G401 (cell line): ENCODE results near the gene PRND. TPM values are rescaled to one million over a fixed set of nuclear protein-coding genes. Genes with fewer than 3 reads are reported as not detected.

Experiments used
- DNase-seq: peaks from one replicate; pipeline ENCODE4 v3.0.0-alpha.2; 2015; ENCODE audit warnings: low spot score
- in situ Hi-C: cut with HindIII; loops from 2 replicates; pipeline ENCODE4 v1.10.0; 2016; ENCODE audit warnings: low sequenced_read_pairs, mixed read lengths
- total RNA-seq: library from RNA; depleted of rRNA; stranded (reverse); fragments of >200 nt; shearing (Covaris generic); gene quantifications from 2 replicates; pipeline ENCODE4 v1.2.3, GENCODE V29; 2014; rRNA removed

The PRND gene, protein sequence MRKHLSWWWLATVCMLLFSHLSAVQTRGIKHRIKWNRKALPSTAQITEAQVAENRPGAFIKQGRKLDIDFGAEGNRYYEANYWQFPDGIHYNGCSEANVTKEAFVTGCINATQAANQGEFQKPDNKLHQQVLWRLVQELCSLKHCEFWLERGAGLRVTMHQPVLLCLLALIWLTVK
- total RNA-seq = not detected in 2 replicates

DNA sequence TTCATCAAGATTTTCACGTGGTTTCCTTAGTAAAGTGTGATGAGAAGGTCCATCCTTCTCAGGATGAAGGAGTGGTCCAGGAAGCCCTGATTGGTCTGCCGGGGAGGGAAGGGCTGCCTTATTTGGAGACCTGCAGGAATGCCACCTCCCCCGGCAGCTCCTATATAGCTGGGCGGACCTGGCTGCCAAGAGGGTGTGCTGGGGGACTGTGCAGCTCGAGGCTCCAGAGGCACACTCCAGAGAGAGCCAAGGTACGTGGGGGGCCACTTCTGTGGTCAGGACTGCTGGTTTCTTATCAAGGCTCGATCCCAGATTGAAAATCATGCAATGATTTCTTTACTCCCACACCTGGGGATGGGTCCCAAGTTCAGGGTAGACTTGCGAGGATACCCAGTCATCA lies at the start of gene PRND:
TSS of gene PRND (plus strand) at position 191 of the 400 bp plus-strand sequence. CDS start 2,643 bp downstream, outside the sequence.
- in situ Hi-C loops = no loop called here
- no peak for DNase-seq

DNA sequence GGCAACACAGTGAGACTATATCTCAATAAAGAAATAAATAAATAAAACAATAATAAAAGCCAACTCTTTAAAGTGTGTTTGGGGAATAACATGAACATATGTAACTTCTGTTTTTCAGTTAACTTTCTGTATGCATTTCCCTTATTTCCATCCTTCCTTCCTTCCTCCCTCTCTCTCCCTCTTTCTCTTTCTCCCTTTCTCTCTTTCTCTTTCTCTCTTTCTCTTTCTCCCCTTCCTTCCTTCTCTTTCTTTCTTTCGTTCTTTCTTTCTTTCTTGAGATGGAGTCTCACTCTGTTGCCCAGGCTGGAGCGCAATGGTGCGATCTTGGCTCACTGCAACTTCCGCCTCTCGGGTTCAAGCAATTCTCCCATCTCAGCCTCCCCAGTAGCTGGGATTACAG lies 48.8 kb upstream of the PRND start:
- in situ Hi-C loops = no loop called here
- DNase-seq = no peak

DNA sequence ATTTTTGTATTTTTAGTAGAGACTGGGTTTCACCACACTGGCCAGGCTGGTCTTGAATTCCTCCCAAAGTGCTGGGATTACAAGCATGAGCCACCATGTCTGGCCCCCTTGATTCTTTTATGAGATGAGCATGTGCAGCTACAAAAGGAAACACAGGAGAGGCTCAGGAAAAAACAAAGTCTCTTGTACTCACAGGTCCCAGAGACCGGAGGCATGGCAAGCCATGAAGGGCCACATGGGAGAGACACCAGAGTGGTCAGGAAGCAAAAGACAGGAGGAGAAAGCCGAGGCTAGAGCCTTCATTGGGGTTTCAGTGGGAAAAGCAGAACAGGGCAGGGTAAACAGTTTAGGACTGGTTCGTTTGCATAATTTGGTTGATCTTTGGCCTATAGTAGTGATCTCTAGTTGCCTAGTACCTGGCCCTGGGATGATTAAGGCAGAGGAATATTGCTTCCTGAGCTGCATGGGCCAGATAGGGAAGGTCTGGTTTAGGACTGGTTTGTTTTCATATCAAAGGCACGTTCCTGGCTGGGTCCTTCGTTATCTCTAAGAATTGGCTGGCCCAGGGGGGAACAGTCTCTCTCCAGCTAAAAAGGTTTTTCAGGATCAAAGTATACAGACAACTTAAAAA lies 48.2 kb upstream of the PRND start:
- in situ Hi-C loops = no loop called here
- DNase-seq = no peak

DNA sequence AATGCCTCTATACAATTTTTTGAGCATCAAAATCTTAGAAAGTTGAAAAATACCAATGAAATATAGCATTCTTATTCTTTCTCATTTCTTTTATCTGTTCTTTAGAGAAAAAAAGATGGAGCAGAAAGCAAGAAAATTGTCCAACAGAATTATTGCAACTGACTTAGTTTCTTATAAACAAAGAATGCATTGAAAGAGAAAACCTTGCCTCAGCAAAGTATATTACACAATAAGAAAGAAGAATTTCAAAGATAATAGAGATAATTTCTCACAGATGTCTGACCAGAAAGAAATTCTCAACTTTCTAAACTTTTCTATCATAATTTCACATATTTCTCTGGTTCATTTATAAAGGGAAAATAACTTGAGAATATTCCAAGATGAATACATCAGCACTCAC lies 47.0 kb upstream of the PRND start:
- DNase-seq = no peak
- in situ Hi-C loops = no loop called here

DNA sequence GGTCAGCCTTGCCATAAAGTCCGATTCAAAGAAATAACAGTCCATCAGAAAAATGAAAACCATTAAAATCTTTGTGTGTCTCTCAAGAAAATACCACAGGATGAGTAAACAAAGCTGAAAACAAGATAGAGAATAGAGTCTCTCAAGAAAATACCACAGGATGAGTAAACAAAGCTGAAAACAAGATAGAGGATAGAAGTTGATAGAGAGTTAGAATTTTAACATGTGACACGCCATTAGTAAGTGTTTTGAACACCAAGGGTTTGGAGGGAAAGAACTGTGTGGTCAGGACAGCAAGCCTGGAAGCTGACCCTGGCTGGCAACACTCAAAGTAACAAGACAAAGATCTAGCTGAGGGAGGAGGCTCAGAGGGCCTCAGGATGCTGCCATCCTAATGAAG lies 43.9 kb upstream of the PRND start:
- in situ Hi-C loops = no loop called here

DNA sequence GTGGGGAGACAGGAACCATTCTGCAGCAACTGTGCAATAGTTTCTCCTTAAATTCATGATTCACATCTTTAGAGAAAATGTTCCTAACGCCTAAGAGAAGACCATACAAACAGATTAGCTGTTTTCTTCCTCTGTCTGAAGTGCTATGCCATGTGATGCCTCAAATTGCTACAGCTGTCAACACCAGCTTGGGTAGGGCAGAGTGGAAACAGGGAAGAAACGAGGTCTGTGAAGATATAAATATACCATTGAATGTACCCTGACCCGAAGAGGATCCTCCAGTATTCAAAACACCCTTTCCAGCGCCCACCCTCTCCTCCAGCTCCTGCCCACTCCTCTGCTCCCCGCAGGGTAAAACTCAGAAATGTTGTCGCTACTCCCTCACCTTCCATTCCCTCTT lies 40.3 kb upstream of the PRND start:
- in situ Hi-C loops = no loop called here
- DNase-seq = no peak

More for the DNA sequence above, 43.9 kb upstream of the PRND start:
- no peak for DNase-seq

DNA sequence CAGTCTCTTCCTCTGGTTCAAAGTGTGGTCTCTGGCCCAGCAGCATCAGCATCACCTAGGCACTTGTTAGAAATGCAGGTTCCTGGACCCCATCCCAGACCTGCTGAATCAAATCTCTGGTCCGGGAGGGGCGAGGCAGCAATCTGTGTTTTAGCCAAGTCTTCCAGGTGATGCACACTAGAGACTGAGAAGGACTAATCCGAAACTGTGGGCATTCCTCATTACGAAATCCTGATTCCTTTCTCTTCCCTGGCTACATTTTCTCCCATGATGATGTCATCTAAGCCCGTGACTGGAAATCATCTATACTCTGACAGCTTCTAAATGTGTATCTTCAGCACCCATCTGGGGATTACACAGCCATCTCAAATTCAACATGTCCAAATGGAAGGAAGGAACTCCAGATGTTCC lies 39.7 kb upstream of the PRND start:
- peak; percentile 85 for DNase-seq
- in situ Hi-C loops = no loop called here

DNA sequence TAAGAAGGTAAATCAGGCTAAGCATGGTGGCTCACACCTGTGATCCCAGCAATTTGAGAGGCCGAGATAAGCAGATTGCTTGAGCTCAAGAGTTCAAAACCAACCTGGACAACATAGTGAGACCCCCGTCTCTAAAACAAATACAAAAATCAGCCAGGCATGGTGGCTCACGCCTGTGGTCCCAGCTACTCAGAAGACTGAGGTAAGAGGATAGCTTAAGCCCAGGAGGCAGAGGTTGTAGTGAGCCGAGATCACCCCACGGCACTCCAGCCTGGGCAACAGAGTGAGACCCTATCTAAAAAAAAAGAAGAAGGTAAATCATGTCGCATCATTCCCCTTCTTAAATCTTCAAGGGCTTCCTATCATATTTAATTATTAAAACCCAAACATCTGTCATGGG lies 39.0 kb upstream of the PRND start:
- in situ Hi-C loops = no loop called here
- no peak for DNase-seq

DNA sequence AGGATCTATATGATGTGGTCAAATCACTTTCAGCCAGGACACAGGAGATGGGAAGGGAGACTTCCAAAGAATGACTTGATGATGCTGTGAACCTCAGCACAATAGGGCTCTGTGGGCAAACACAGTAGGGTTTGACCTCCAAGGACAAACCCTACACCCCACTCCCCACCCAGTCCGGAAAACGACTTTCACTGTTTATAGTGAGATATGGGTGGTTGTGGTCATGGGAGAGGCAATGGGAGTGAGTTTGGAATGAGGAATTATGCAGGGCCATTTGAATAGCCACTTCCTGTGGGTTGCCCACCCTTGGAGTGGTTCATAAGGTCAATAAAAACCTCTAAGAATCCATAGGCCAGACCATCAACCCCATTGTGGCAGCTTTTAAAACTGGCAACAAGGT lies 38.4 kb upstream of the PRND start:
- no peak for DNase-seq
- in situ Hi-C loops = no loop called here

DNA sequence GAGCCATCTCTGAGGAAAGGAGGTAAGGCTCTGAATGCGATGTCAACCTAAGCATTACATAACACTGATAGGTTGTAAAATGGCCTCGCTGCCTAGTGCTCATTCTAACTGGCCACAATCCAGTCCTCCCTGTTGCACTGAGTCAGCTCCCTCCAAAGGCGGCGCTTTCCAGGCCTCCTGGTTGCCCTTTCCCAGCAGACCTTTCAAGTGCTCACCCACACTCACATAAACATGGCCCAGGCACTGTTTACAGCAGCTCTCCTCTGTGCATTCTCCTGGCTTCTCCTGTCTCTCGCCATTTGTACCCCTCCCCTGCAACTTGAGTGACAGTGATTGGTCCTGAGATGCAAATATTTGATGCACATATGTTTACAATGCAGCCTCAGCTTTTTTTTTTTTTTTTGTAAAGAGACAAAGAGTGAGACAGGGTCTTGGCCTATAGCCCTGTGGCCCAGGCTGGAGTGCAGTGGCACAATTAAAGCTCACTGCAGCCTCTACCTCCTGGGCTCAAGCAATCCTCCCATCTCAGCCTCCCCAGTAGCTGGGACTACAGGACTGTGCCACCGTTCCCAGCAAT lies 36.8 kb upstream of the PRND start:
- DNase-seq = peak; percentile 66
- in situ Hi-C loops = no loop called here

DNA sequence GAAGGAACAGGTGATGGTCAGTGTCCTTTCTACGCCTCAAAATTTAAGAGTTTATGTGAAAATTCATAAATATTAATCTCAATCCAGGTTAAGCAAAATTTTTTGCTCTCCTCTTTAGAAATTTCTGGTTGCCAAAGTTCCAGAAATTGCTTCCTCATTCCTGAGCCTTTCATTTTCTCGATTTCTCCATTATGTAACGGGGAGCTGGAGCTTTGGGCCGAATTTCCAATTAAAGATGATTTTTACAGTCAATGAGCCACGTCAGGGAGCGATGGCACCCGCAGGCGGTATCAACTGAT lies 35.8 kb upstream of the PRND start:
- in situ Hi-C loops = no loop called here
- no peak for DNase-seq

DNA sequence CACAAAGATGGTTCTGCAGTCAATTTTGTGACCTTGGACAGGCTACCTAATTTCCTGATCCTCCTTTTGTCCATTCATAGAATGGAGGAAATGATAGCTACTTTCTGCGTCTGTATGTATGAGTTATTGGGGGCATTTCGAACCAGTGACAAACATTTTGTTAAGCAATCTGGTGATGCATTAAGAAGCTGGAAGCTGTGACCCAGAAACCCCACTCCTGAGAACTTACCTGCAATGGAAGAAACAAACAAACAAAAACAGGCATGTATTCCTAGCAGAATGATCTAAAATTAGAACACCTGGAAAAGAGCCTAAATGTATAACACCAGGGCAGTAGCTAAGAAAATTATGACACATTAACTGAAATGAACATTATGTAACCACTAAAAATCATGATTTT lies 33.4 kb upstream of the PRND start:
- in situ Hi-C loops = no loop called here
- peak; percentile 66 for DNase-seq

DNA sequence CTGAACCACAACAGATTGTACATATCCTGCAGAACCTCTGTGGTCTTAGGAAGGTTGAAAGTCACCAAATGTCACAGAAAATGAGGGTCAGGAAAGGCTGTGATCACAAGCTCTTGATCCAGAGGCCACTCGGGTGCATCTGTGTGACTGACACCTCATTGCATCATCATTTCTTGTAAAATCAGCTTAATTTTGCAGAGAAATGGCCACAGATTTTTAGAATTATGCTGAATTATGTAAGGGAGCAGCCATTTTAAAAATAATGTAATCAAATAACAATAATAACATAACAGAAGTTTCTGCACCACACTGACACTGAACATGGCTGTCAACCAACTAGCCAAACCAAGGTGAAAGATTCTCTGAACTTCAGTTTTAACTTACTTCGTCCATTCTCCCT lies 32.5 kb upstream of the PRND start:
- peak; percentile 51 for DNase-seq
- in situ Hi-C loops = no loop called here

DNA sequence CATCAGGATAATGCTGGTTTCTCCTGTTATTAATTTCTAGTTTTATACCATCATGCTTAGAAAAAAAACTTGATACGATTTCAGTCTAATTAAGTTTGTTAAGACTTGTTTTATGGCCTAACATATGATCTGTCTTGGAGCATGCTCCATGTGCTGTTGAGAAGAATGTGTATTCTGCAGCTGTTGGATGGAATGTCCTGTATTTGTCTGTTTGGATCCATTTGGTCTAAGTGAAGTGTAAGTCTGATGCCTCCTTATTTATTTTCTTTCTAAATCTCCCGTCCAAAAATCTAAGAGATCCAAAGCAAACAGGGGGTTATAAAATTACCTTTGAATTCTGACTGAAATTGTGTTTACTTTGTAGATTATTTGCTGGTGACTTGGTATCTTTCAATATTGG lies 30.0 kb upstream of the PRND start:
- in situ Hi-C loops = no loop called here
- no peak for DNase-seq

DNA sequence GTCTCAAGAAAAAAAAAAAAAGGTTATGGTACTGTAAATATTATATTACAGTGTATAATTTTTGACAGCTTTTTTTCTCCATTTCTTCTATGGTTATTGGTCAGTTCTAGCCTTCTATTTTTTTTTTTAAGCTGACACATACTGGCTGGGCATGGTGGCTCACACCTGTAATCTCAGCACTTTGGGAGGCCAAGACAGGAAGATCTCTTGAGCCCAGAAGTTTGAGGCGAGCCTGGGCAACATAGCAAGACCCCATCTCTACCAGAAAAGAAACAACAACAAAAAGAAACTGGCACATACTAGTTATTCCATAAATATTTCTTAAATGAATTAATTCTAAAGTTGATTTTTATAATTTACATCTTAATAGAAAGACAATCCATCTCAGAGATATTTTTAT lies 27.6 kb upstream of the PRND start:
- in situ Hi-C loops = no loop called here
- DNase-seq = no peak

DNA sequence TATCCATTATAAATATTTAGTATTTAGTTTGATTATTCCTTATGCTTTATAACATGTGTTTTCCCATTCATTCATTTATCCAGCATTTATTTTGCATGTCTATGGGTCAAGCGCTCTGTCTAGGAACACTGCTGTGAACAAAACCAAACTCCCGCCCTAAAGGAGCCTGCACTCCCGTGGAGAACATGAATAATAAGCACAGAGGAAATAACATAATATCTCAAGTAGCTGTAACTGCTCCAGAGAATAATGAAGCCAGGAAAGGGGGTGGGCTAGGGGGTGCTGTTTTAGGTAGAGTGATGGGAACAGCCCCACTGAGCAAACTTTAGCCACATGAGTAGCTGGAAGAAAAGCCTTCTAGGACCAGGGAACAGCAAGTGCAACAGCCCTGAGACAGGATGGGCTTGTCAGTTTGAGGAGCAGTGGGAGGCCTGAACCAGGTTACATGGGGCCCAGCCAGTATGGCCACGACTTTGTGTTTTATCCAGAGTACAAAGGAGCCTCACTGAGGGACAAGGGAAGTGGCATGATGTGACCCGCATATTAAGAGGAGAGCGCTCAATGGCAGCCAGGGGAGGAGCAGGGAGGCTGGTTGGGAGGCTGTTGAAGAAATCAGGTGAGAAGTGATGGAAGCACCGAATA lies 24.4 kb upstream of the PRND start:
- in situ Hi-C loops = no loop called here
- no peak for DNase-seq

DNA sequence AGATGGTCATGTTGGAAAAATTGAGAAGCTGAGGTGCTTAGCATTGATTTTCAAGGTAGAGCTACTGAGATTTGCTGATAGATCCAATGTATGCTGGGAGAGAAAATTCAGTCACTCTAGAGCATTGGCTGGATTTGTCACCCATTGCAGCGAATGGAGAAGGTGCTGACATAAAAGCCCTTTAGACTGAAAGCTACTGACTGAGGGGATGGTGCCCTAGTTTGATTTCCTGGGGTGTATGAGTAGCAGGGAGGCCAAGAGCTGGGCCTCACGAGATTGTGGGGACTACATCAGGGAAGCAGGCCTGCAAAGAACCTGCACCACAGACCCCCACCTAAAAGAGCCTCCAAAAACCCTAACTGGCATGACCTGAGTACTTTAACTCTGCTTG lies 23.9 kb upstream of the PRND start:
- no peak for DNase-seq
- in situ Hi-C loops = no loop called here

DNA sequence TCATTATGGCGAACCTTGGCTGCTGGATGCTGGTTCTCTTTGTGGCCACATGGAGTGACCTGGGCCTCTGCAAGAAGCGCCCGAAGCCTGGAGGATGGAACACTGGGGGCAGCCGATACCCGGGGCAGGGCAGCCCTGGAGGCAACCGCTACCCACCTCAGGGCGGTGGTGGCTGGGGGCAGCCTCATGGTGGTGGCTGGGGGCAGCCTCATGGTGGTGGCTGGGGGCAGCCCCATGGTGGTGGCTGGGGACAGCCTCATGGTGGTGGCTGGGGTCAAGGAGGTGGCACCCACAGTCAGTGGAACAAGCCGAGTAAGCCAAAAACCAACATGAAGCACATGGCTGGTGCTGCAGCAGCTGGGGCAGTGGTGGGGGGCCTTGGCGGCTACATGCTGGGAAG lies 22.5 kb upstream of the PRND start:
- DNase-seq = no peak
- in situ Hi-C loops = no loop called here

DNA sequence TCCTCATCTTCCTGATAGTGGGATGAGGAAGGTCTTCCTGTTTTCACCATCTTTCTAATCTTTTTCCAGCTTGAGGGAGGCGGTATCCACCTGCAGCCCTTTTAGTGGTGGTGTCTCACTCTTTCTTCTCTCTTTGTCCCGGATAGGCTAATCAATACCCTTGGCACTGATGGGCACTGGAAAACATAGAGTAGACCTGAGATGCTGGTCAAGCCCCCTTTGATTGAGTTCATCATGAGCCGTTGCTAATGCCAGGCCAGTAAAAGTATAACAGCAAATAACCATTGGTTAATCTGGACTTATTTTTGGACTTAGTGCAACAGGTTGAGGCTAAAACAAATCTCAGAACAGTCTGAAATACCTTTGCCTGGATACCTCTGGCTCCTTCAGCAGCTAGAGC lies 21.8 kb upstream of the PRND start:
- DNase-seq = no peak
- in situ Hi-C loops = no loop called here

DNA sequence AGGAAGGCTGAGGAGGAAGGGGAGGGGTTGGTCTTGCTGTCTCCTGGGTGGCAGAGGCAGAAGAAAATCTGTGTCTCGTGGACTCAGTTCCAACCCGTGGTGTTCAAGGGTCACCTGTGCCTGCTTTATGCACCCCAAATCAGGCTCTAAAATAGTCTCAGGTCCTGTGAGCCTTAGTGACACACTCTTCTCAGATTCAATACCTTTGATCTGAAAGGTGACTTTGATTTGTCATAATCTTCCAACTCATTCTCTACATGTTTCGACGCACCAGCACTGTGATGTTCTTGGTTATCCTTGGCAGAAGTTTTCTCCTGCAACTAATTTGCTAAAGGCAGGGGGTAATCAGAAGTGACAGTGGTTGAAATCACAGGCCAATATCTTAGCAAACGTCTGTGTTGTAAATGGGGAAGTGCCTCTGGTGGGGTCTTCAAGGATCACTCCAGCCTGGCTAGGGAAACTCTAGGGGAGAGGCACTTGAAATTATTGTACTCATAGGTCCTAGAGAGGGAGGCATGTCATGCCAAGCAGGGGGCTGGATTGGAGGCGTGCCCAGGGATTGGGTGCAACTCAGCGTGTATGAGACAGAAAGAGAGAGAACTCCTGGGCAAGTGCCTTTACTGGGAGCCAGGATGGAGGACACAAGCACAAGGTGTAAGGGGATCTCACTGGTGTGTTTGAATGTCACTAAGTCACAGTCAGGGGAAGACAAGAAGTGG lies 19.0 kb upstream of the PRND start:
- DNase-seq = no peak
- in situ Hi-C loops = no loop called here
